HT1080 (cell line): Measurements from ENCODE around the gene HIVEP3. TPM values are rescaled to one million over a fixed set of nuclear protein-coding genes. Genes with fewer than 3 reads are reported as not detected.
A peak's percentile ranks its signal among the peaks of the same experiment; 100 is the strongest.
"Not testable (repeated sequence)": the region's sequence is repeated elsewhere in the genome, so short reads cannot be mapped to it uniquely, and the experiment has no call there.

Experiments
- DNase-seq: peaks from one replicate; pipeline ENCODE4 v3.0.0-alpha.2; 2015; ENCODE audit warnings: low read depth
- total RNA-seq: library from RNA; depleted of rRNA; stranded (reverse); fragments of >200 nt; shearing (Covaris generic); gene quantifications from 2 replicates; pipeline ENCODE4 v1.2.3, GENCODE V29; 2014

HIVEP3 gene
- total RNA-seq, 1 experiment from 2014 or later = 6.2 TPM

DNA sequence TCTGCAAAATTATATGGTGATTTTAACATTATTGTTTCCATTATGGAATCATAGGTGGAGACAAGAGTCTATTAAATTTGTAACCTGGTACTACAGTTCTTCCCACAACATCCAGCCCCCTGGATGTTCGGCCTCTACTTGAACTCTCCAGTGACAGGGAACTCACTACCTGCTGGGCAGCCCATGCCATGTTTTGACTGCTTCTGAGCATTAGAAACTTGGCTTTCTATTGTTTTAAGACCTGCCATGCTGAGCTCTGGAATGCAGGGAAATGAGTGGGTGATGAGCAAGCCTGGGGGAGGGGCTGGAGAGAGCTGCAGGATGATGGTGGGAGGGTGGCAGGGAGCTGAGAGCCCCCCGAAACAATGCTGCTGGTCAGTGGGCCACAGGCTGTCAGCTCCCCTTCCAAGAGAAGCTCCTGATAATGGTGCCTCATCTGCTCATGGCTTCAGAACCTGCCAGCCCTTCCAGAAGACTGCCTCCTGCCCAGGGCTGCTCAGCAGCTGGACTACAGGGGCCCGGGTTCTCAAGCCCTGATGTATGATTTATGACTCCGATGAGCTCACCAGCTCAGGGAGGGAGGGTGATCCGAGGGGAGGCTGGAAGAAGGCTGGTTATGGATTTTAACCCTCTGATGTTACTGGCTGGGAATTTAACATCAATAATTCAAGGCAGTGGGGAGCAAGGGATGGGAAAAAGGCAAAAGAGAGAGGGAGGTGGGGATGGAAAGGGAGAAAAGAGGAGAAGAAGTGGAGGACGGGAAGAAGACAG is 205.0 kb downstream of the HIVEP3 start:
- peak; percentile 90 for DNase-seq

- DNase-seq = no peak
These were observed 205.6 kb downstream of the HIVEP3 start for GRCh38 chr1:41713141-41713540.

GRCh38 chr1:41712695-41713094 is 206.0 kb downstream of the HIVEP3 start:
- no peak for DNase-seq

- no peak for DNase-seq
These were observed 206.6 kb downstream of the HIVEP3 start for GRCh38 chr1:41712081-41712480.

DNA sequence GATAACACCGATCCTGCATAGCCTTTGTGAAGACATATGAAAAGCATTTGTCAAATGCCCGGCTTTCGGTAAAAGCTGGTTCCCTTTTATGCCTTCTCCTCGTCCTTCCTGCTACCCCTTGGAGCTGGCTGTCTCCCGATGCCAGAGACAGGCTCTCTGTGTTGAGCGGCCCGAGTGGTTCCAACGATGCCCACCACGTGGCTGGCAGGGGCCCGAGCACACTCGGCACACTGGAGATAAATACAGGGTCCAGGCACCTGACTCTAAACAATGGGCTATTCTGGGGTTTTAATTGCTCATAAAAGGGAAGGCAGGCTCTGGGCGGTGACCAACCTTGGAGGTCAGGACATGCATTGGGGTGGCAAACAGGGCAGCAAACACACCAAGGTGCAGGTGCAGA is 207.1 kb downstream of the HIVEP3 start:
- no peak for DNase-seq

GRCh38 chr1:41710980-41711379 is 207.7 kb downstream of the HIVEP3 start:
- DNase-seq = no peak

GRCh38 chr1:41709873-41710272 is 208.8 kb downstream of the HIVEP3 start:
- peak; percentile 54 for DNase-seq

DNA sequence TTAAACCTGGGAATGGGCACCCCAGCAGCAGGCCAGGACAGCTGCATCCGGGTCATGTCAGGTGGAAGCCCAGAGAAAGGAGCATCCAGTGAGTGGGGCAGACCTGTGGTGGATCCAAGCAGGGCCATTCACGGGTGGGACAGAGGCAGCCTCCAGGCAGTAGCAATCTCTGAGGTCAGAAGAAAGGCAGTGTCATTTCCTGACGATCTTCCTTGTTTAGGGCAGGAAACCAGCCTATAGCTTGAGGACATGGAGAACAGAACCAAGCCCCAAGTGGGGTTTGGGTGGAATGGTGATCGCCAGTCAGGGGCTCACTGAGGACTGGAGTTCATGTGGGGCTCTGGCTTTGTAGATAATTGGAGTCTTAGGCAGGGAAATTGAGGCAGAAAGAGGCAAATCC is 209.4 kb downstream of the HIVEP3 start:
- no peak for DNase-seq

GRCh38 chr1:41708332-41708731 is 210.4 kb downstream of the HIVEP3 start:
- no peak for DNase-seq

- no peak for DNase-seq
These were observed 210.9 kb downstream of the HIVEP3 start for GRCh38 chr1:41707793-41708192.

DNA sequence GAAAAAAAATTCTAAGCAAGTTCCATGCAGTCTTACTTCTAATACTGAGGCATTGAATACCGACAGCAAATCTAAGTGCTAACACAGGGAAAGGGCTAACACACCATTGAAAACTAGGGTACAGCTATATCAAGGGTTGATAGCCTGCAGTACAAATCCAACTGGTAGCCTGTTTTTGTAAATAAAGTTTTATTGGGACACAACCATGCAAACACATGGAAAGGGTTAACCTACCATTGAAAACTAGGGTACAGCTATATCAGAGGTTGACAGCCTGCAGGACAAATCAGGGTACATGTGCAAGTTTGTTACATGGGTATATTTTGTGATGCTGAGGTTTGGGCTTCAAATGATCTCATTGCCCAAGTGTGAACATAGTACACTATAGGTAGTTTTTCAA is 212.9 kb downstream of the HIVEP3 start:
- no peak for DNase-seq

DNA sequence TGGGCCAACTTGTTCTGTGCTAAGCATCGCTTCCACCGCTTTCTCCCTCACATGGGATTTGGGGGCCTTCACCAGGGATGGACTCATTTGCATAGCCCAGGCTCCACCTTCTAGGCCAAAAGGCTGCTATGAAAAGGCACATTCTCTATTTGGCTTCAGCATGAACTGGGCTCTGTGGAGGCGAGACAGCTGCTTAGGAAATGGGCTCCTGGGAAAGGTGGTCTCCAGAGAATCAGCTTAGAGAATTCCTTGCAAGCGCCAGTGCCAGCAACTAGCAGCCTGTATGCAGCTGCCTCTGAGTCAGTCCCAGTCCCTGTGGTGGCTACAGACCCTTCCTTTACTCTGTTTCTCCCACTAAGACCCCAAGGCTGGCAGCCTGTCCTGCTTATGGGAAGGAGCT is 214.5 kb downstream of the HIVEP3 start:
- no peak for DNase-seq

DNA sequence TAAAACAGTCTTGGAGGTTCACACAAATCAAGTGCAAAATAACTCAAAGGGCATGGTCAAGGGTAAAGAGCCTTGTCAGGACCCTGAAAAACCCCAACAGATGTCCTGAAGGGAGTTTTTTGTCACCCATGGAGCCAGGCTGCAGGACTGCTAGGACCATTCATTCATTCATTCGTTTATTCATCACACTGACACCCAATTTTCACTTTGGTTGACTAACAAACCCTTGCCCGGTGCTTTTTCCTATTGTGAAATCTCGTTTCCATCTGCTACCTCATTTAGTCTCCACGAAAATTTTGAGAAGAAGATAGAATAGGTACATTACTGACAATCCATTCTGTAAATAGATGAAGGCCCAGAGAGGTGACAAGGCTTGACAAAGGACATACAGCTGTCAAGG is 216.0 kb downstream of the HIVEP3 start:
- DNase-seq = no peak

DNA sequence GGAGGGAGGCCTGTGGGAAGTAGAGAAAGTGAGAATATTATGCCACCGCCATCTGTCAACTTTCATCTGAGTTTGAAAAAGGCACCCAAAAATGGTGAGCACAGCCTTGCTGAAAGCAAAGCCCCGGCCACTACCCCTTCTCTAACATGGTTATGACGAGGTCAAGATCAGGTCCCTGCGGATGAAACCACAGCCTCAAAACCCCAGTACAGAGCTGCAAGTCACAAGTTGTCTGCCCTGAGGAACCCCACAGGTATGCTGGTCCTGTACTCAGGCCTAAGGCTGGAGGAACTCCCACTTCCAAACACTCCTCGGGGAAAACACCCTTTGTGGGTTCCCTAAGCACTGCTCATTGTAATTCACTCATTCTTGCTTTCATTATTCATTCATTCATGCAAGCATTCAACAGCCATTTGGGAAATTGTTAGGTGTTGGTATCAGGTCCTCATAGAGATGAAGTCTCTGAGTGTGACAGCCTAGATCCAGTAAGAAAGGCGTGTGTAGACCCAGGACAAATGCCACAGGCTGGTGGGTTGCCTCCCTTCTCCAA is 217.7 kb downstream of the HIVEP3 start:
- no peak for DNase-seq

- DNase-seq = no peak
These were observed 218.1 kb downstream of the HIVEP3 start for GRCh38 chr1:41700581-41700980.

GRCh38 chr1:41699861-41700248 is 218.9 kb downstream of the HIVEP3 start:
- no peak for DNase-seq

DNA sequence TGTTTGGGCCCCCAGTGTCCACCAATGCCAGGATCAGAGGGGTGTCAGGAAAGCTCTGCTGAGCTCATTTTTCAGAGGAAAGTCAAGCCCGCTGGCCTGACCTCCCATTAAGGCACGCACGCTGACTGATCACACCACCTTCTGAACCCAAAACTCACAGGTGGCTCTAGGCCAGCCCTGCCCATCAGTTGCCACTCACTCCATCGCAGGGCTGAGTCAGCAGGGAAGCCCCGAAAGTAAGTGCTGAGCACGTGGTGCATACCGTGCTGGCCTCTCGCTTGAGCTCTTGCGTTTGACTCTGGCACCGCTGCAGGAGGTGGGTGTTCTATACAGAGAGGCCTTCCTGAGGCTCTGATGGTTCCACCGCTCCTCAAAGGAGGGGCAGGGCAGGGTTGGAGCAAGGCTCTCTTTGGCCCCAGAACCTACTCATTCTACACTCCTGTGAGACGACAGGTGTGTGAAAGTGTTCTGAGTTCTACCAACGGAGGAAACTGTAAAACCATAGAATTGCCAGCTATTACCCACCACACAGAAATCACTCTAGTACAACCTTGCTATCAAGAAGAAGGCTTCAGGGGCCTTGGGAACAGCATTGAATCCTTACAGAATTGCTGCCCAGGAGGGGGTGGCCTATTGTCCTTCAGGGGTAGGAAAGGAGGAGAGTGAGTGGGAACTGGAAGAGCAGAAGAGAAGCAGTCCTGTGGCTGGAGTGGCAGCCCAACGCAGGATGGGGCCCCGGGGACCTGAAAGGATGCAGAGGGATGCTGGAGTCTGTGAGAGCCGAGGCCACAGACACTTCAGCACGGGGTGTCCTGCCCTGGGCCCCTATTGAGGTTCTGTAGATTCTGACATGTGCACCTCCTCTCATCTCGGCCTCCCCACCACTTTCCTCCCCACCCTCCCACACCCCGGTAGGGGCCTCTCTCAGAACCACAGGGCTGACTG is 219.5 kb downstream of the HIVEP3 start:
- DNase-seq = no peak

DNA sequence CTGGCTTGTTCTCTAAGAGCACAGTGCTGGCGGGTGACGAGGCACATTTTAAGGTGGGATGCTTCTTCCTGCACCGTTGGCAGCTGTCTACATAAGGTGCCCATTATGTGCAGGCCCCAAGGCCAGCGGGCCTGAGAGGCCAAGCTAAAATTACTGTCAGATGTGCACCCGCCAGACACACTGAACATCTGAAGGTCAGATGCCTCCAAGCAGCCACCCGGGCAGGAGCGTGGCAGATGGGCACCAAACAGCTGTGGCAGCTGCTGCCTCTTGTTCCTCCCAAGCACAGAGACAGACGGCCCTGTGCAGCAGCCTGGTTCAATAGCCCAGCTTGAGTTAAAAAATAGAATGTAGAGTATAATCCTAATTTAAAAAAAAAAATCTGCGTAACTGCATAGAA is 222.3 kb downstream of the HIVEP3 start:
- no peak for DNase-seq

- DNase-seq = peak; percentile 48
These were observed 223.5 kb downstream of the HIVEP3 start for GRCh38 chr1:41695118-41695745.

- not testable (repeated sequence) for DNase-seq
These were observed 226.8 kb downstream of the HIVEP3 start for GRCh38 chr1:41691966-41692365.

- no peak for DNase-seq
These were observed 227.3 kb downstream of the HIVEP3 start for GRCh38 chr1:41691424-41691823.

DNA sequence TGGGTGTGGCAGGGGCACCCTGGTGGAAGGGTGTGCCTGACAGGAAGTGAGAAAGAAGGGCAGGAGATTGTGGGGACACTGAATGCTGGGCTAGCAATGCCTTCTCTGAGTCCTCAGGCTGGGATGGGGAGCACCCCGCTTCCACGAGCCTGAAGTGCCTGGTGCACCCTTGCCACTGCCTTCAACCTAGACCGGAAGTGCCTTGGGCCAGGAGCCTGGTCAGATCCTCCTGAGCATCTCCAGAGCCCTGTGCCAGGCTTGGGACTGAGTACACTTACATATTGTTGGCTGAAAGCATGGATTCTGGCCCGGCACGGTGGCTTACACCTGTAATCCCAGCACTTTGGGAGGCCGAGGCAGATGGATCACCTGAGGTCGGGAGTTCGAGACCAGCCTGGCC is 228.4 kb downstream of the HIVEP3 start:
- no peak for DNase-seq
